Pons (tissue), 1 donor: ENCODE measurements around the gene LHFPL5.

Experiments
- DNase-seq: peaks from one replicate; pipeline ENCODE4 v3.0.0-alpha.2; 2016; ENCODE audit warnings: low spot score

Gene LHFPL5

DNA sequence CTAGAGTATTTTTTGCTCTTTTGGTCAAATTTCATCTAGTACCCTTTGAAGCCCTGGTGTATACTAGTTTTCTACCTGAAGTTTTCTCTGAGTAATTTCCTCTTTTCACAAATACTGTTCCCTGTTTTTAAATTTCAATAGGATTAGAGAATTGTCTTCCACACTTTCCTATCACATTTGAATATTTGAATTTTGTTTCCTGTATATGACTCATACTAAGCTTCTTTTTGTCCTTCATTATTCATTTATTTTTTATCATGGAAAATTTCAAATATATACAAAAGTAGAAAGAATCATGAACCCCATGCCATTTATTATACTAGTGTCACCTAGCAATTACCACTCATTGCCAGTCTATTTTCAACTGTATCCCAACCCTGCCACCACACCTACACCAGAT is 52.7 kb downstream of the LHFPL5 start:
- DNase-seq = no peak

DNA sequence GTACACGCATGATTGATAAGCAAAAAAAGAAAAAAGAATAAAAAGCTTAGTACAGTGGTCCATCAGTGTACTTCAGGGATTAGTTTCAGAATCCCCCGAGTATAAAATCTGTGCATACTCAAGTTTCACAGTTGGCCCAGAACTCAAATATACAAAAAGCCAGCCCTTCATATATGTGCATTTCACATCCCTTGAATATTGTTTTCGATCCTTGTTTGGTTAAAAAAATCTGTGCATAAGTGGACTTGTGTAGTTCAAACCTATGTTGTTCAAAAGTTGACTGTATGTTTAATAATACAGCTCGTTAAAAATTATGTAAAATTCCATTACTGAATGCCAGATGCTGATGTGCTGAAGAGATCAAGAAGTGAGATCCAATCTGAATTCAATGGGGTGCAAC is 54.2 kb downstream of the LHFPL5 start:
- no peak for DNase-seq
